HG03460 (cell line): Measurements from ENCODE around the gene PTGDR2.

Experiments
- ATAC-seq: cut with Tn5 transposase; IDR thresholded peaks from one replicate; pipeline ENCODE4 v1.9.1; 2021; ENCODE audit not compliant: unreplicated experiment

PTGDR2 gene

GRCh38 chr11:60813324-60813723, 42.4 kb downstream of the PTGDR2 start:
- ATAC-seq: no peak

GRCh38 chr11:60810569-60810968, 45.2 kb downstream of the PTGDR2 start:
- no peak for ATAC-seq

DNA sequence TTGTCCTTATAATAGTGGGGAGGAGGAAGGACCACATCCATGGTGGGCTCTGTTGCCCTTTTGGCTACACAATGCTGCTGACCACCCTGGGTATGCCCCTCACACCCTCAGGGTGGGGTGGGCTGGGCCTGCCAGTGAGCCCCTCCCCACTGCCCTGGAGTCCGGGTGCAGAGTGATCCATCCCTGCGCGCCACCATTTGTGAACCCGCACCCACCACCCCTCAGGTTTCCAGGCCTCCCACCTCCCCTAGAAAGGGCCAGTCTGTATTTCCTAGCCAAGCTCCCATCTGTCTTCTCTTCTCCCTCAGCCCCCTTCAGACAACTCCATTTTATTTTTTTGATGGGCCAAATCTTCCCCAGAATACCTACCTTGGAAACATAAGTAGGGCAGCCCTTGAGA, 45.6 kb downstream of the PTGDR2 start:
- no peak for ATAC-seq

DNA sequence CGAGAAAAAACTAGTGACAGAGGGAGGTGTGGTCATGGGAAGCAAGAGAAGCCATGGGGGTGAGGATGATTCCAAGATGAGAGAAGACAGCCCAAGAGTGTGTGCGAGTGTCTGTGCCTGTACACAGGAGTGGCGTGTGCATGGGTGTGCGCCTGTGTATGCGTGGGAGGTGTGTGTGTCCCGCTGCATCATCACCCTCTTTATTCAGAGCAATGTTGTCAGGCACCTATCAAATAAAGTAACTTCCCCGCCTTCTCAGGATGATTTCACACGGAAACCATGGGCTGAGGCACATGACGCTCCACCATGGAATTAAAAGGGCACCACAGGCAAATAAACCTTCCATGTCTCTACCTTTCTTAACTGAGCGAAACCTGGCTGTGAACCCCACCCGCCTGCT, 46.1 kb downstream of the PTGDR2 start:
- ATAC-seq: no peak

DNA sequence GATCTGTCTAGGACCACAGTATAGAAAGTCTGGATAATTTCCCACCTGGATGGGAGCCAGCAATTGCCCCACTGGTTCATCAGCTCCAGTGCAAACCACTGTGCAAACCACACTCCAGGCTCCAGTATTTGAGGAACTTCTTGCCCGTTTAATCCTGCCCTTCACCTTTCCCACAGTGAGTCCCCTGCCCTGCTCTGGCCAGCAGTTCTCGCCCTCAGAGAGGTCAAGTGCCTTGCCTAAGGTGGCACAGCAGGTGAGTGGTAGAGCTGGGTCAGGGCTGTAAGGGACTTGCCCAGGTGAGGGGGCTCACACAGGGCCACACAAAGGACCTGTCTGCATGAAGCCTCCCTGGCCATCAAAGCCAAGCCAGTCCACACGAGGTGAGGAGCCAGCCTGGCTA, 46.5 kb downstream of the PTGDR2 start:
- ATAC-seq: no peak

- ATAC-seq: no peak
Observed at GRCh38 chr11:60803273-60803936, 52.3 kb downstream of the PTGDR2 start.

GRCh38 chr11:60801194-60801593, 54.6 kb downstream of the PTGDR2 start:
- ATAC-seq: no peak
